Measurements from ENCODE around the gene CCDC171. TPM values are rescaled to one million over a fixed set of nuclear protein-coding genes. Genes with fewer than 3 reads are reported as not detected.

CCDC171 gene
- total RNA-seq, 1 experiment from 2014 or later = 2.4 TPM

GRCh38 chr9:15935661-15936305, 382.9 kb downstream of the CCDC171 start:
- Histone ChIP-seq H4K91ac (ENCODE audit: insufficient read length, low read depth, low read length) (no peak overlapping the region), H4K8ac (replicated peaks; ENCODE audit: insufficient read length, low read depth, low read length) (no peak overlapping the region), H3K27ac (ENCODE audit: insufficient read length, low read depth, low read length) (no peak overlapping the region), H2AFZ (ENCODE audit: low read length) (no peak overlapping the region), H2BK20ac (ENCODE audit: low read depth, low read length, poor library complexity, severe bottlenecking) (no peak overlapping the region), H3K14ac (ENCODE audit: insufficient read depth, low read length) (no peak overlapping the region), H2BK15ac (ENCODE audit: low read depth, low read length) (no peak overlapping the region), H3K79me2 (ENCODE audit: insufficient read depth, low read length) (no peaks in the 10 kb centered on the region), H3K23me2 (ENCODE audit: insufficient read length, low read depth, low read length, poor library complexity, severe bottlenecking) (no peaks in the 10 kb centered on the region), H2AK5ac (ENCODE audit: insufficient read length, low read length) (no peak overlapping the region), H3K4ac (ENCODE audit: low read depth, low read length) (no peak overlapping the region), H3K9me3 (ENCODE audit: control insufficient read depth, low read depth, low read length) (no peaks in the 10 kb centered on the region), H2BK12ac (ENCODE audit: insufficient read length, low read depth, low read length) (no peak overlapping the region), H3K27me3 (ENCODE audit: insufficient read depth, low read length) (no peaks in the 10 kb centered on the region), H3K23ac (ENCODE audit: insufficient read length, low read depth, low read length) (no peak overlapping the region), H3K9ac (ENCODE audit: extremely low read depth, insufficient read length, low read length) (no peak overlapping the region), H3K18ac (ENCODE audit: insufficient read length, low read depth, low read length) (no peak overlapping the region), H3T11ph (ENCODE audit: low read length) (no peak overlapping the region), H4K20me1 (ENCODE audit: control insufficient read depth, insufficient read depth, insufficient read length) (no peaks in the 10 kb centered on the region), H3K79me1 (ENCODE audit: insufficient read depth, low read depth, low read length, poor library complexity, severe bottlenecking) (no peaks in the 10 kb centered on the region), H3K4me1 (ENCODE audit: insufficient read depth, low read length) (no peaks in the 10 kb centered on the region), H3K56ac (ENCODE audit: insufficient read length, low read depth, low read length) (no peak overlapping the region), H4K5ac (ENCODE audit: insufficient read length, low read depth, low read length) (no peak overlapping the region), H2BK5ac (ENCODE audit: insufficient read length, low read length) (no peak overlapping the region), H2BK120ac (ENCODE audit: low read depth, low read length, poor library complexity, severe bottlenecking) (no peak overlapping the region), H3K4me2 (ENCODE audit: insufficient read depth, insufficient read length, low read length) (no peak overlapping the region)
- no peak for TF ChIP-seq CTCF (conservative IDR thresholded peaks at IDR 0.05)
- Mint-ChIP-seq H3K4me3 (no peak overlapping the region), H3K36me3 (ENCODE audit: insufficient read depth in 1 of 3, low read depth in 3 of 3) (0 out of 7 replicates have a peak, but pooled peaks cover 0 to 5% (median 0%) of the 10 kb centered on the region in 3 experiments), H3K9me3 (peaks cover 0 to 5% of the 10 kb centered on the region in 2 experiments; a peak in 2 of 5 replicates), H3K27me3 (ENCODE audit: low read depth) (no peaks in the 10 kb centered on the region), H3K4me1 (no peaks in the 10 kb centered on the region), H3K27ac (no peak overlapping the region)
- DNase-seq = no peak
- no CpG with 5 or more reads among the region's 2 CpGs for WGBS (ENCODE audit: extremely low coverage, insufficient read length, low lambda C conversion rate)

Data from H9 (cell line).